ENCODE measurements around the gene MUC4.

MUC4 gene

DNA sequence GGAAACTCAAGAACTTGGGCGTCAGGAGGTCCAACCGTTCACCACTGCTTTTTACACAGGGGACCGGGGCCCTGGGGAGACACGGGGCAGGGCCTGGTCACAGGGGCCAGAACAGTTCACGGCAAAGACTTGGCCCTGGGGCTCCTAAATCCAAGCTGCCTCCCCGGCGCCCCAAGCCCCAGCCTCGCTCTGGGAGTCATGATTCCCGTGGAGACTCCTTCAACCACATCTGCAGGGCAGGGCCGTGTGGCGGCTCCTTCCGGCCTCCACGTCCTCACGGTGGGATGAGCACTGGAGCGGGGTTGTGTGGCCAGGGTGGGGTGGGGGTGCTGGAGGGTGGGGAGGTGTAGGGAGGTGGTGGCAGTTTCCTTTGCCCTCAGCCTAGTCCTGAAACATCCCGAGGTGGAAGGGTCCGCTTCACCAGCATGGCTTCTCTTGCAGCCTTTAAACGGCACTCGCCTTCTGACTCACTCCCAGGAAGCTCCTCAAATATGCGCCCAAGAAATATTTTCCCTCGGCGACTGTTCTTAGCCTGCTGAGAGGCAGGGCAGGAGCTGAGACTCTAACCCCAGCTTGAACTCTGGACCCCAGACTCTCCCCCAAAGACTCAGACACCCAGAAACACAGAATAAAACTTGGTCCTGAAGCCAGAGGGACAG is 1.8 kb downstream of the MUC4 start:
- H3K36me3 ChIP-seq, result no peaks in the 10 kb centered on the region
- H3K27ac ChIP-seq, result no peak overlapping the region
- no peak for DNase-seq
- no peaks in the 10 kb centered on the region for H3K9me3 ChIP-seq
- TF ChIP-seq, protein P1, sequence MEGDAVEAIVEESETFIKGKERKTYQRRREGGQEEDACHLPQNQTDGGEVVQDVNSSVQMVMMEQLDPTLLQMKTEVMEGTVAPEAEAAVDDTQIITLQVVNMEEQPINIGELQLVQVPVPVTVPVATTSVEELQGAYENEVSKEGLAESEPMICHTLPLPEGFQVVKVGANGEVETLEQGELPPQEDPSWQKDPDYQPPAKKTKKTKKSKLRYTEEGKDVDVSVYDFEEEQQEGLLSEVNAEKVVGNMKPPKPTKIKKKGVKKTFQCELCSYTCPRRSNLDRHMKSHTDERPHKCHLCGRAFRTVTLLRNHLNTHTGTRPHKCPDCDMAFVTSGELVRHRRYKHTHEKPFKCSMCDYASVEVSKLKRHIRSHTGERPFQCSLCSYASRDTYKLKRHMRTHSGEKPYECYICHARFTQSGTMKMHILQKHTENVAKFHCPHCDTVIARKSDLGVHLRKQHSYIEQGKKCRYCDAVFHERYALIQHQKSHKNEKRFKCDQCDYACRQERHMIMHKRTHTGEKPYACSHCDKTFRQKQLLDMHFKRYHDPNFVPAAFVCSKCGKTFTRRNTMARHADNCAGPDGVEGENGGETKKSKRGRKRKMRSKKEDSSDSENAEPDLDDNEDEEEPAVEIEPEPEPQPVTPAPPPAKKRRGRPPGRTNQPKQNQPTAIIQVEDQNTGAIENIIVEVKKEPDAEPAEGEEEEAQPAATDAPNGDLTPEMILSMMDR (IDR thresholded peaks at IDR 0.05), result no peak
- H3K4me1 ChIP-seq, result no peaks in the 10 kb centered on the region
- H3K4me3 ChIP-seq, result no peak overlapping the region
- H3K27me3 ChIP-seq, result peaks cover 0 to 42% of the 10 kb centered on the region in 2 donors
- intact Hi-C loops (cut with DNase I; ENCODE audit: low total_unique reads), result no loop called here

DNA sequence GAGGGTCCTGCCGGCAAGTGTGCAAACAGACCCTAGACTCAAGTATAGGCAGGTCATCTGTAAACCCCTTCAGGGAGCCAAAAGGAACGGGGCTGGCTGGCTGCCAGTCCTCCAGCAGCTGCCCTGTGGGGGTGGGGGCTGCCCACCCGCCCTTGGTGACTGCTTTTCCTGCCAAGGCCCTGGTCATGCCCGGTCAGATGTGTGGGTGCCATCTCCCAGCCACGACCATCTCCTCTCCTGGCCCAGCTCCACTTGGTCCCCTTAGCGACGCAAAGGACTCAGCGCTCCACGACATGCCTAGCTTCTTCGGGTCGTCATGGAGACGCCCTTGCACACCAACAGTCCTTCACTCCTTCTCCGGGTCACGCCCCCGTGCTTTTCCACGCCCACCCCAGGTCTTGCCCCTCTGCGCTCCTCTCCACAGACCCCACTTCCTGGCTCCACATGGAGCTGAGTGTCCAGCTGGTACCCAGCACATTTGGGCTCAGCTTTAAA is 2.4 kb downstream of the MUC4 start:
- Histone ChIP-seq H3K4me3 (no peak overlapping the region), H3K27ac (no peak overlapping the region), H3K9me3 (no peaks in the 10 kb centered on the region), H3K27me3 (peaks cover 0 to 44% of the 10 kb centered on the region in 2 donors), H3K4me1 (peaks cover 0 to 4% (median 0%) of the 10 kb centered on the region in 4 donors), H3K36me3 (no peaks in the 10 kb centered on the region)
- intact Hi-C loops (cut with DNase I; ENCODE audit: low total_unique reads), result no loop called here
- TF ChIP-seq, protein P1 (IDR thresholded peaks at IDR 0.05), result no peak
- no peak for DNase-seq

DNA sequence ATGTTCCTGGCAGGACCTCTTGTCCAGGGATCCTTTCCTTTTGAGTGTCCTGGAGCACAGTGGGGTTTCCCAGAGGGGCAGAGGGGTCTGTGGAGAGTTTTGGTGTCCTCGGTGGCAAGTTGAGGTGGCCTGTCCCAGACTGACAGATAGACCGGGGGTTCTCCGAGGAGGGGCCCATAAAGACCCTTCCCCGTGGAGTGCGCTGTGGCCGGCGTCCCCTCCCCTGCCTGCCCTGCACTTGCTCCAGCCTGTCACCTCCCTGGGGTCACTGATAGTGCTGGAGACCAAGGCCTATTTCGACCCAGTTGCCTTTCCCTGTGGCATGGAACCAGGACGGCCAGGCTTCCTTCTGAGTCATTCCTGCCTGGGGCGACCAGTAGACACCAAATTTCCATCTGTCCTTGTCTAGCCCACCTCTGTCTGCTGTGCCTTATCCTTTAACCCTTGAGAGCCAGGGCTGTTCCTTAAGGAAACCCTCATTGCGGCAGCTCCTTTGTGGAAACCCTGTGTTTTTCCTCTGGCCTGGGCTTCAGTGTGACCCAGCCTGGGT is 2.9 kb downstream of the MUC4 start:
- no peak overlapping the region for H3K4me3 ChIP-seq
- DNase-seq, result no peak
- H3K27me3 ChIP-seq, result peaks cover 0 to 46% of the 10 kb centered on the region in 2 donors
- TF ChIP-seq, protein P1 (IDR thresholded peaks at IDR 0.05), result no peak
- no peaks in the 10 kb centered on the region for H3K36me3 ChIP-seq
- intact Hi-C loops (cut with DNase I; ENCODE audit: low total_unique reads), result no loop called here
- H3K27ac ChIP-seq, result no peak overlapping the region
- peaks cover 0 to 7% (median 0%) of the 10 kb centered on the region in 4 donors for H3K4me1 ChIP-seq
- no peaks in the 10 kb centered on the region for H3K9me3 ChIP-seq

DNA sequence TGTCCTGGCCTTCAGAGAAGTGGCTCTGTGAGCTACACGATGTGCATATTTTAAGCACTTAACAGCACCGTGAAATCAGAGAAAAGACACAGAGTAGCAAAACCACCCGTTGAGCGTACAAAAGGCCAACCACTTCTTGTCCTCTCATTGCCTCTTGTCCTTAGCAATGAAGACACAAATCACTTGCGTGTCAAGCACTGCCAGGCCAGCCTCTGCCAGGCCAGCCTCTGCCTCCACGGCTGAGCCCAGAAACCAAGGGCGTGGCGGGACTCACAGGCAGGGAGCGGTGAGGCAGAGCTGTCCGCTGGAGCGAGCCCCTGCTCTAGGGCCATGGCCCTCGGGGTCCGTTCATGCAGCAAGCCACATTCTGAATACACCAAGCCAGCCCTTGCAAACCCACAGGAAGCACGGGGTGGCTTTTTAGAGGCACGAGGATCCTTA is 4.0 kb downstream of the MUC4 start:
- no peaks in the 10 kb centered on the region for H3K9me3 ChIP-seq
- H3K27me3 ChIP-seq, result peaks cover 0 to 37% of the 10 kb centered on the region in 2 donors
- H3K27ac ChIP-seq, result no peak overlapping the region
- intact Hi-C loops (cut with DNase I; ENCODE audit: low total_unique reads), result no loop called here
- TF ChIP-seq, protein P1 (IDR thresholded peaks at IDR 0.05), result no peak
- H3K4me1 ChIP-seq, result peaks cover 0 to 7% (median 0%) of the 10 kb centered on the region in 4 donors
- no peak for DNase-seq
- no peak overlapping the region for H3K4me3 ChIP-seq
- no peaks in the 10 kb centered on the region for H3K36me3 ChIP-seq

DNA sequence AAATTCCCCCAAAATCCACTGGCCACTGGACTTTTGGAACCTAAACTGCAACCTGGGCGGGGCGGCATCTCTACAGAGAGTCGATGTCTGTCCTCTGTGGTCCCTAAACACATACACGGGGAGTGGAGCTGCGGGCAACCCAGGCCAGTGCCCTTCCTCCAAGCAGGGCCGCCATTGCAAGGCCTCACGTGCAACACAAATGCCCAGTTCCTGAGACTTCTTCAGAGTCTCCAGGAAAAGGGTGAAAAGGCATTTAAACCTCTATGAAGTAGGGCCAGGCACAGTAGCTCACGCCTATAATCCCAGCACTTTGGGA is 4.9 kb downstream of the MUC4 start:
- Histone ChIP-seq H3K27me3 (peaks cover 0 to 29% of the 10 kb centered on the region in 2 donors), H3K4me1 (peaks cover 0 to 7% (median 0%) of the 10 kb centered on the region in 4 donors), H3K4me3 (no peak overlapping the region), H3K27ac (no peak overlapping the region), H3K9me3 (no peaks in the 10 kb centered on the region), H3K36me3 (no peaks in the 10 kb centered on the region)
- no peak for DNase-seq
- intact Hi-C loops (cut with DNase I; ENCODE audit: low total_unique reads), result no loop called here
- TF ChIP-seq, protein P1 (IDR thresholded peaks at IDR 0.05), result no peak

Data from tibial artery (tissue), 4 donors.